ENCODE data around the gene SETD2.
"Not testable (repeated sequence)": the region's sequence is repeated elsewhere in the genome, so short reads cannot be mapped to it uniquely, and the experiment has no call there.

Gene SETD2

GRCh38 chr3:47149339-47149933 is 14.5 kb downstream of the SETD2 start:
- DNase-seq (ENCODE audit: low read depth) = no peak

DNA sequence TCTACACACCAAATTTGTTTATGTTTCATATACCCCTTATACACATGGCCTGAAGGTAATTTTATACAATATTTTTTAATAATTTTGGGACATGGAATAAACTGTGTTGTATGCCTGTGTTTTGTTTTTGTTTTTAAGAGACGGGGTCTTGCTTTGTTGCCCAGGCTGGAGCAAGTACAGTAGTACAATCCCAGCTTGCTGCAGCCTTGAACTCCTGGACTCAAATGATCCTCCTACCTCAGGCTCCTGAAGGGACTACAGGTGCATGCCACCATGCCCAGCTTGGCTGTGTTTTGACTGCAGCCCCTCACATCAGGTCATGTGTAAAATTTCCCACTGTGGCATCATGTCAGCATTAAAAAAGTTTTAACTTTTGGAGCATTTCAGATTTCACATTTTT is 18.6 kb downstream of the SETD2 start:
- DNase-seq (ENCODE audit: low read depth) = no peak

DNA sequence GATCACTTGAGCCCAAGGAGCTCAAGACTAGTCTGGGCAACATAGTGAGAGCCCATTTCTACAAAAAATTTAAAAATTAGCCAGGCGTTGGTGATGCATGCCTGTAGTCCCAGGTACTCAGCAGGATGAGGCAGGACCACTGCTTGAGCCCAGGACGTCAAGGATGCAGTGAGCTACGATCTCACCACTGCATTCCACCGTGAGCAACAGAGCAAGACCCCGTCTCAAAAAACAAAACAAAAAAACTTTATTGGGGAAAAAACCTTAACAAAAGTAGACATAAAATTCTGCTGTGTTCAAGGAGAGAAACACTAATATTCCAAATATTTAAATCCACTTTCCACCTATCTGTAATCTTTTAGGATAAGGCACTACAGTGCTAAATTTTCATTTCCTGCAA is 20.8 kb downstream of the SETD2 start:
- DNase-seq (ENCODE audit: low read depth) = no peak

GRCh38 chr3:47142536-47142935 is 21.4 kb downstream of the SETD2 start:
- not testable (repeated sequence) for DNase-seq (ENCODE audit: low read depth)

DNA sequence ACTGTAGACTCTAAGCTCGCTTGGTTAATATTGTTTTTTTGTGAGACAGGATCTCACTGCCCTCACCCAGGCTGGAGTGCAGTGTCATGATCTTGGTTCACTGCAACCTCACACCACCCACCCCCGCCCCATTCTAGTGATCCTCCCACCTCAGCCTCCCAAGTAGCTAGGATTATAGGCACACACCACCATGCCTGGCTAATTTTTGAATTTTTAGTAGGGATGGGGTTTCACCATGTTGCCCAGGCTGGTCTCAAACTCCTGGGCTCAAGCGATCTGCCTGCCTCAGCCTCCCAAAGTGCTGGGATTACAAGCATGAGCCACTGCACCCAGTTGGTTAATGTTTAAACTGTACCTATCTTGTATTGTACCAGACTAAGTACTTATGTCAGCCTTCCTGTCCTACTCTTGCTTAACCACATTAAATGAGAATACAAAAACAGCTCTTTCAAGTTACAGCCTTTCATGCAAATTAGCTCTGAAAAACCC is 22.9 kb downstream of the SETD2 start:
- not testable (repeated sequence) for DNase-seq (ENCODE audit: low read depth)

DNA sequence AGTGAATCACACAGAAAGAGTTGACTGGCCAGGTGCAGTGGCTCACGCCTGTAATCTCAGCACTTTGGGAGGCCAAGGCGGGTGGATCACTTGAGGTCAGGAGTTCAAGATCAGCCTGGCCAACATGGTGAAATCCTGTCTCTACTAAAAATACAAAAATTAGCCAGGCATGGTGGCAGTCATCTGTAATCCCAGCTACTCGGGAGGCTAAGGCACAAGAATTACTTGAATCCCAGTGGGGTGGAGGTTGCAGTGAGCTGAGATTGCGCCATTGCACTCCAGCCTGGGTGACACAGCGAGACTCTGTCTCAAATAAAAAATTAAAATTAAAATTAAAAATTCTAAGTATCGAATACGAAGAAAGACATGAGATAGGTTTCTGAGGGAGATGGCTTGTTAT is 23.4 kb downstream of the SETD2 start:
- not testable (repeated sequence) for DNase-seq (ENCODE audit: low read depth)

DNA sequence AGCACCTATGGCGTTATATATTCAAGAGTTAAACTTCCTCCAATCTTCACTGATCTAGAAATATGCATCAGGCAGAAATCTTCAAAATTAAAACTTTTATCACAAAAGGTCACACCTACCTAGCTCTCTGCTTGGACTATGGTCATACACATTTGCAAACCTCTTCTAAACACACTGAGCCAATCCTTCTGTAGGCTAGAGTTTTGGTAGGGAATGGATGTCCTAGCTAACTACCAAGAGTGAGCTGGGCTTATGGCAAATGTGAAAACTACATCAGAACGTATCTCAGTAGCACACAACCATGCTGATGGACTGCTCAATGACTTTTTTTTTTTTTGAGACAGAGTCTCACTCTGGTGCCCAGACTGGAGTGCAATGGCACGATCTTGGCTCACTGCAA is 29.6 kb downstream of the SETD2 start:
- no peak for DNase-seq (ENCODE audit: low read depth)

DNA sequence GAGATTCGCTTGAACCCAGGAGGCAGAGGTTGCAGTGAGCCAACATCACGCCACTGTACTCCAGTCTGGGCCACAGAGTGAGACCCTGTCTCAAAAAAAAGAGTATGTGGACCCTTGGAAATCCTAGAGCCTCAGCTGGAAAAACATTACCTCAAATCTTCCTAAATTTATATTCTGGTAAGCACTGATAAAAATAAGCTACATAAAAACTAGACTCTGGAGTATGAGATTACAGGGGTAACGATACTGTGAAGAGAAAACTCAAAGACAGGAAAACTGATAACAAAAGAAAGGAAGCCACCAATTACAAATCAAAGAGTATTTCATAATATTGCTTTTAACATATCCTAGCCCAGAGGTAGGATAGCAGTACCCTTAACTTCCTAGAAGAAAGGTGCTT is 30.3 kb downstream of the SETD2 start:
- no peak for DNase-seq (ENCODE audit: low read depth)

GRCh38 chr3:47130557-47130956 is 33.4 kb downstream of the SETD2 start:
- DNase-seq (ENCODE audit: low read depth) = no peak

DNA sequence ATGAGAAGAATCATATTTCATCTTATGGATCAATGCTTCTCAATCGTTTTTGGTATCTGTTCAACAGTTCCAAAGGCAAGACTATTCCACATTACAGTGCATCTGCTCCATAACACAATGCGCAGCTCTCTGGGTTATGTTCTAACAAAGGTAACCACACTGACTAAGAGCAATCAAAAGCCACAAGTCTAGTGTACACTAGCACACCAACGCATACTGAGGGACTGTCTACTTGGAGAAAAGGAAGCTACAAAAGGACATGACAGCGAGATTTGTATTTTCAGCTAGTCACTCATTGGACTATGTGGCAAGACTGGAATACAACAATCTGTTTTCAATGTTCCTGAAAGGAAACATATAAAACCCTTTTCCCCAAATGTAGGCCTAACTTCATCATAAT is 35.8 kb downstream of the SETD2 start:
- DNase-seq (ENCODE audit: low read depth) = no peak

GRCh38 chr3:47123857-47124256 is 40.1 kb downstream of the SETD2 start:
- DNase-seq (ENCODE audit: low read depth) = no peak

DNA sequence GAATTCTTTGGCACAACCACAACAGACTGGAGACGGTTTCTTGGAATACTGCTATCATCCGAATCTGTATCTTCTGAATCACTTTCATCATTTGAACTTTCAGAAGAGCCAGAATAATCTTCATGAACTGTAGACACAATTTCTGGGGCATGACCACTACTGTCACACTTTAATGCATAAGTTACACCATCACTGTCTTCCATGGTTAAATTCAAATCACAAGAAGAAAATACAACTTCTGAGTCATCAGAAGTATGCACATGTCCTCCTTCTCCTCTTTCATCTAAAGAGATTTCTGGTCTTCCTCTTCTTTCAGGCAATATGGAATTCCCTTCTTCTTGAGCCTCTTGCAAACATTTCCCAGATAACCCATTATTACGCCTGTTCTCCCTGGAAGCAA is 42.5 kb downstream of the SETD2 start:
- DNase-seq (ENCODE audit: low read depth) = no peak

DNA sequence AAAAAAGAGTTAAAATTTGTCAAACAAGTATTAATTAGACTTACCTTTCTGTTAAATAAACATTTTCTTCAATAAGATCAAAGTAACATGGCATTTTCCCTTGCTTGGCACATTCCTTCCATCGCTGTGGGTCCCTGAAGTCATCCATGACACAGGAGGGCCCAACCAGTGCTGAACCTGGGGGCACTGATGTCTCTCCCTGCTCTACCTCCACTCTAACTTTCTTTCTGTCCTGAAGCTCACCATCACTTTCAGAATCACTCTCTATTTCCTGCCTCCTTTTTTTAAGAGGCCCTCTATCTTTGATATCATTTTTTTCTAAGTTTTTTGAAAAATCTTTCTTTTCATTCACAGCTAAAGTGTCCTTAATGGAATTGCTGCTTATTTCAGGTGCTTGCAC is 43.8 kb downstream of the SETD2 start:
- no peak for DNase-seq (ENCODE audit: low read depth)

DNA sequence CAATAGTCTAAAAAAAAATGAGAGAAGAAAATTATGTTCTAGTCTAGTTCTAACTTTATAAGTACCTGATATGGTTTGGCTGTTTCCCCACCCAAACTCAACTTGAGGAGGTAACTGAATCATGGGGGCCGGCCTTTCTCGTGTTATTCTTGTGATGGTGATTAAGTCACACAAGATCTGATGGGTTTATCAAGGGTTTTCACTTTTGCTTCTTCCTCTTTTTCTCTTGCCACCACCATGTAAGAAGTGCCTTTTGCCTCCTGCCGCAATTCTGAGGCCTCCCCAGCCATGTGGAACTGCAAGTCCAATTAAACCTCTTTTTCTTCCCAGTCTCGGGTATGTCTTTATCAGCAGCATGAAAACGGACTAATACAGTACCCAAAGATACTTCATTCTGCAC is 44.5 kb downstream of the SETD2 start:
- not testable (repeated sequence) for DNase-seq (ENCODE audit: low read depth)

GRCh38 chr3:47117807-47118364 is 46.0 kb downstream of the SETD2 start:
- no peak for DNase-seq (ENCODE audit: low read depth)

GRCh38 chr3:47115524-47115923 is 48.4 kb downstream of the SETD2 start:
- not testable (repeated sequence) for DNase-seq (ENCODE audit: low read depth)

- peak; percentile 17 for DNase-seq (ENCODE audit: low read depth)
These were observed 50.1 kb downstream of the SETD2 start for GRCh38 chr3:47113669-47114365.

- DNase-seq (ENCODE audit: low read depth) = no peak
These were observed 50.9 kb downstream of the SETD2 start for GRCh38 chr3:47112997-47113396.

DNA sequence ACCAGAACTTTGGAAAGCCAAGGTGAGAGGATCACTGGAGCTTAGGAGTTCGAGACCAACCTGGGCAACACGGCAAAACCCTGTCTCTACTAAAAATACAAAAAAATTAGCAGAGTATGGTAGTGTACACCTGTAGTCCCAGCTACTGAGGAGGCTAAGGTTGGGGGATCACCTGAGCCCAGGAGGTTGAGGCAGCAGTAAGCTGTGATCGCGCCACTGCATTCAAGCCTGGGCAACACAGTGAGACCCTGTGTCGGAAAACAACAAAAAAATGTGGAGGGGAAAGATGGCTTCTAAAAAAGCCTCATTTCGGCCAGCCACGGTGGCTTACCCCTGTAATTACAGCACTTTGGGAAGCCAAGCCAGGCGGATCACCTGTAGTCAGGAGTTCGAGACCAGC is 54.5 kb downstream of the SETD2 start:
- no peak for DNase-seq (ENCODE audit: low read depth)

DNA sequence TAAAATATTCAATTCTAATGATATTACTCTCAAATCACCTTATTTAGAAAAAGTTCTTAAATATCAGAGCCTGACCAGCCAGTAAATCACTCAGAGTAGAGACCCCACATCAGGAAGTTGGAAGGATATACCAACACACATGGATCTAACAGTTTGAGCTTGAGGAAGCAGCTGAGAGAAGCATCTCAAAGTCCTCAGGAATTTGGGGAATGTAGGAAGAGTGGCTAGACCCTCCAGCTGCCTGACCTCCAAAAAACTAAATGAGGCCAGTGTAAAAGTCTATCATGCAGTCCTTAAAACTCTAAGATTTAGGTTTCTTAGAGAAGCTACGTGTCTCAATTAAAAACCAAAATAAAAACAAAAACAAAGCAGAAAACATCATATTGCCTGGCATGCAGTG is 55.4 kb downstream of the SETD2 start:
- DNase-seq (ENCODE audit: low read depth) = no peak

- no peak for DNase-seq (ENCODE audit: low read depth)
These were observed 59.7 kb downstream of the SETD2 start for GRCh38 chr3:47104259-47104658.

- DNase-seq (ENCODE audit: low read depth) = no peak
These were observed 60.3 kb downstream of the SETD2 start for GRCh38 chr3:47103619-47104018.

GRCh38 chr3:47102081-47102600 is 61.8 kb downstream of the SETD2 start:
- DNase-seq (ENCODE audit: low read depth) = no peak
